B cell (primary cell): ENCODE results near the gene PPM1G. TPM values are rescaled to one million over a fixed set of nuclear protein-coding genes. Genes with fewer than 3 reads are reported as not detected.
A peak's percentile ranks its signal among the peaks of the same experiment; 100 is the strongest.

Experiments
- ATAC-seq: fragments of 200-7000 bp; cut with Tn5 transposase; one replicate; pipeline ENCODE4 v1.10.0; 2021; ENCODE audit warnings: low read depth, mild to moderate bottlenecking, moderate number of reproducible peaks, moderate library complexity
- CTCF ChIA-PET: fragments of 350-600 bp; sonication (Branson Sonifier 250); formaldehyde crosslinking; loops from one replicate; lab custom pipeline; 2021; ENCODE audit warnings: antibody characterized with exemption, inconsistent platforms; lab: Charles Lee
- POLR2A ChIA-PET: fragments of 350-600 bp; sonication (Branson Sonifier 250); formaldehyde crosslinking; loops from one replicate; lab custom pipeline; 2021; ENCODE audit warnings: antibody characterized with exemption; lab: Charles Lee
- DNase-seq: peaks from one replicate; pipeline ENCODE4 v3.0.0; 2013
- H2AFZ ChIP-seq: 2 replicates; pipeline ENCODE4 v1.6.1; 2012; ENCODE audit warnings: mild to moderate bottlenecking, low read depth, low read length; ENCODE audit not compliant: insufficient read depth, poor library complexity, severe bottlenecking
- H3K27ac ChIP-seq, 2 donors: 1 replicate in 1 of 2; 2 replicates in 1 of 2; pipeline ENCODE4 v1.5.1; 2012 to 2013; ENCODE audit warnings: low read length in 2 of 2, mild to moderate bottlenecking in 2 of 2, moderate library complexity in 1 of 2
- H3K27me3 ChIP-seq, 4 experiments: fragments of 200-600 bp in 1 of 4; sonication (generic) in 1 of 4; replicated peaks in 1 of 4; 1 replicate in 2 of 4; 2 replicates in 2 of 4; pipeline versions ENCODE4 v1.6.1 to v1.7.0; 2013 to 2016; ENCODE audit warnings: low read length in 3 of 4, mild to moderate bottlenecking in 2 of 4, mixed read lengths in 1 of 4, moderate library complexity in 1 of 4; ENCODE audit not compliant: insufficient read depth in 4 of 4, control insufficient read depth in 3 of 4; ENCODE audit errors: control extremely low read depth in 1 of 4
- H3K36me3 ChIP-seq, 2 experiments: replicated peaks in 1 of 2; 1 replicate in 1 of 2; 2 replicates in 1 of 2; pipeline versions ENCODE4 v1.6.1 to v1.7.1; 2013; ENCODE audit warnings: low read length in 1 of 2; ENCODE audit not compliant: insufficient read depth in 2 of 2, control insufficient read depth in 1 of 2; ENCODE audit errors: control extremely low read depth in 1 of 2, extremely low read depth in 1 of 2
- H3K4me1 ChIP-seq, 2 donors: fragments of 200-600 bp in 1 of 2; sonication (generic) in 1 of 2; 1 replicate in 1 of 2; 2 replicates in 1 of 2; pipeline versions ENCODE4 v1.5.1 to v1.6.1; 2013 to 2017; ENCODE audit warnings: low read length in 2 of 2; ENCODE audit not compliant: control insufficient read depth in 2 of 2, insufficient read depth in 2 of 2
- H3K4me2 ChIP-seq: replicated peaks from 2 replicates; pipeline ENCODE3; 2012; ENCODE audit warnings: mild to moderate bottlenecking, low read depth, low read length; ENCODE audit not compliant: poor library complexity, severe bottlenecking
- H3K4me3 ChIP-seq, 5 experiments: fragments of 200-600 bp in 1 of 5; sonication (generic) in 1 of 5; 1 replicate in 3 of 5; 2 replicates in 2 of 5; pipeline versions ENCODE4 v1.5.1 to v1.7.0; 2011 to 2016; ENCODE audit warnings: low read length in 4 of 5, mild to moderate bottlenecking in 4 of 5, low read depth in 2 of 5, control low read depth in 1 of 5, moderate library complexity in 1 of 5; ENCODE audit not compliant: insufficient read depth in 1 of 5; ENCODE audit errors: control extremely low read depth in 1 of 5, extremely low read depth in 1 of 5
- H3K79me2 ChIP-seq: fragments of 200-600 bp; sonication (generic); one replicate; pipeline ENCODE4 v1.6.0; 2016; ENCODE audit warnings: low read length; ENCODE audit not compliant: control insufficient read depth, insufficient read depth
- H3K9ac ChIP-seq: fragments of 200-600 bp; sonication (generic); 2 replicates; pipeline ENCODE4 v1.6.1; 2017; ENCODE audit warnings: mild to moderate bottlenecking, low read length, moderate library complexity
- H3K9me3 ChIP-seq, 3 donors: one replicate each; pipeline versions ENCODE4 v1.6.1 to v1.7.1; 2013; ENCODE audit warnings: low read length in 2 of 3; ENCODE audit not compliant: control insufficient read depth in 2 of 3, insufficient read depth in 1 of 3; ENCODE audit errors: control extremely low read depth in 1 of 3
- H4K20me1 ChIP-seq: 2 replicates; pipeline ENCODE4 v1.6.0; 2012; ENCODE audit warnings: mild to moderate bottlenecking, low read length; ENCODE audit not compliant: insufficient read depth, control insufficient read depth, poor library complexity, severe bottlenecking
- H3K27ac Mint-ChIP-seq: one replicate; pipeline ENCODE4 v1.8.0; 2021; ENCODE audit warnings: mixed read lengths
- H3K27me3 Mint-ChIP-seq: one replicate; pipeline ENCODE4 v1.8.0; 2021; ENCODE audit warnings: mixed read lengths
- H3K4me1 Mint-ChIP-seq: one replicate; pipeline ENCODE4 v1.8.0; 2021; ENCODE audit warnings: mixed read lengths
- H3K4me3 Mint-ChIP-seq: one replicate; pipeline ENCODE4 v1.8.0; 2021; ENCODE audit warnings: mixed read lengths
- H3K9me3 Mint-ChIP-seq: one replicate; pipeline ENCODE4 v1.8.0; 2022; ENCODE audit warnings: mixed read lengths; ENCODE audit not compliant: insufficient read depth
- CTCF ChIP-seq: fragments of 200-600 bp; IDR thresholded peaks from one replicate; pipeline ENCODE4 v1.8.0; 2022; ENCODE audit warnings: antibody characterized with exemption, mild to moderate bottlenecking
- EZH2 ChIP-seq: IDR thresholded peaks from 2 replicates; pipeline ENCODE4 v1.6.1; 2012; ENCODE audit warnings: borderline replicate concordance, low read depth, mild to moderate bottlenecking, moderate library complexity, low read length; ENCODE audit not compliant: insufficient read depth, poor library complexity, severe bottlenecking
- WGBS: methylation state at CpG from one replicate; pipeline ENCODE4 v1.1.5; 2013; ENCODE audit warnings: missing lambda C conversion rate; ENCODE audit not compliant: insufficient coverage; 5-methylcytosine and 5-hydroxymethylcytosine counted together
- intact Hi-C: fragments of 100-400 bp; cut with micrococcal nuclease; formaldehyde crosslinking; loops from one replicate; pipeline ENCODE4 v1.10.0; 2022
- polyA plus RNA-seq: library from polyadenylated mRNA; depleted of rRNA; stranded (reverse); fragments of >200 nt; gene quantifications from 2 replicates; pipeline ENCODE4 v1.2.3, GENCODE V29; 2012
- total RNA-seq, 2 donors: library from RNA; stranded (reverse); fragments of 120-200 nt in 1 of 2; gene quantifications; 1 replicate in 1 of 2; 2 replicates in 1 of 2; pipeline versions ENCODE4 v1.2.3 to v1.2.4, GENCODE V29; 2013 to 2022

PPM1G gene
- total and polyA plus RNA-seq, 2 donors (not counting 1 experiment from before 2014, with no cell fraction given) = 23.7 to 48.9 TPM

- no peak for DNase-seq
- Mint-ChIP-seq H3K9me3 (no peaks in the 10 kb centered on the region), H3K4me1 (peaks cover 39% of the 10 kb centered on the region), H3K4me3 (no peak overlapping the region), H3K27ac (no peak overlapping the region), H3K27me3 (no peaks in the 10 kb centered on the region)
- WGBS = 96% methylated on average over 14 of the region's 20 CpGs
- Histone ChIP-seq H3K4me2 (no peak overlapping the region), H3K9me3 (no peaks in the 10 kb centered on the region), H3K27me3 (no peaks in the 10 kb centered on the region), H4K20me1 (peaks cover 49% of the 10 kb centered on the region), H3K4me1 (peaks cover 30 to 34% of the 10 kb centered on the region in 2 donors), H3K27ac (no peak overlapping the region), H3K9ac (no peak overlapping the region), H3K36me3 (peaks cover 0 to 58% of the 10 kb centered on the region in 2 experiments), H3K79me2 (peaks cover 97% of the 10 kb centered on the region), H3K4me3 (no peak overlapping the region), H2AFZ (no peak overlapping the region)
- intact Hi-C loops = no loop called here
- TF ChIP-seq CTCF = no peak
- no peak for TF ChIP-seq EZH2
- ATAC-seq = no peak
- ChIA-PET CTCF (no interaction called here), POLR2A (no interaction called here)
Measured at GRCh38 chr2:27375513-27376099, 33.8 kb downstream of the PPM1G start.

- H3K27me3 Mint-ChIP-seq = no peaks in the 10 kb centered on the region
- Histone ChIP-seq H3K27me3 (no peaks in the 10 kb centered on the region), H3K4me1 (peaks cover 31 to 34% of the 10 kb centered on the region in 2 donors), H3K4me2 (no peak overlapping the region), H3K9me3 (no peaks in the 10 kb centered on the region), H3K79me2 (peaks cover 95% of the 10 kb centered on the region), H4K20me1 (peaks cover 53% of the 10 kb centered on the region), H3K36me3 (peaks cover 0 to 58% of the 10 kb centered on the region in 2 experiments), H3K27ac (peak overlapping the region in 1 of 2 donors; percentile 12), H3K9ac (no peak overlapping the region), H3K4me3 (no peak overlapping the region), H2AFZ (no peak overlapping the region)
- intact Hi-C loops = no loop called here
- H3K9me3 Mint-ChIP-seq = no peaks in the 10 kb centered on the region
- DNase-seq = no peak
- whole genome bisulfite sequencing = 100% methylated on average over 1 of the region's 5 CpGs
- H3K27ac Mint-ChIP-seq = peak overlapping the region; percentile 59
- peaks cover 35% of the 10 kb centered on the region for H3K4me1 Mint-ChIP-seq
- no peak for TF ChIP-seq EZH2
- TF ChIP-seq CTCF = no peak
- ChIA-PET POLR2A (no interaction called here), CTCF (no interaction called here)
- no peak for ATAC-seq
- no peak overlapping the region for H3K4me3 Mint-ChIP-seq
Measured at GRCh38 chr2:27373567-27373966, 35.8 kb downstream of the PPM1G start.
